ENCODE measurements around the gene KAT2A.
"Not testable (repeated sequence)": the region's sequence is repeated elsewhere in the genome, so short reads cannot be mapped to it uniquely, and the experiment has no call there.

Gene KAT2A

GRCh38 chr17:42120770-42121769 is at the start of gene KAT2A:
Gene KAT2A (minus strand): TSS chr17:42121367. CDS start chr17:42121304, 63 bp downstream.
- DNase-seq (ENCODE audit: low spot score), result peak; percentile 90

- no peak for DNase-seq (ENCODE audit: low spot score)
Measured at GRCh38 chr17:42169351-42169750, 48.2 kb upstream of the KAT2A start.

GRCh38 chr17:42167807-42168206 is 46.6 kb upstream of the KAT2A start:
- DNase-seq (ENCODE audit: low spot score), result no peak

- no peak for DNase-seq (ENCODE audit: low spot score)
Measured at GRCh38 chr17:42166196-42166763, 45.1 kb upstream of the KAT2A start.

- DNase-seq (ENCODE audit: low spot score), result no peak
Measured at GRCh38 chr17:42165751-42166150, 44.6 kb upstream of the KAT2A start.

GRCh38 chr17:42163696-42164407 is 42.7 kb upstream of the KAT2A start:
- DNase-seq (ENCODE audit: low spot score), result no peak

- DNase-seq (ENCODE audit: low spot score), result no peak
Measured at GRCh38 chr17:42163113-42163512, 41.9 kb upstream of the KAT2A start.

GRCh38 chr17:42160531-42160910 is 39.4 kb upstream of the KAT2A start:
- no peak for DNase-seq (ENCODE audit: low spot score)

- DNase-seq (ENCODE audit: low spot score), result no peak
Measured at GRCh38 chr17:42159796-42160530, 38.8 kb upstream of the KAT2A start.

- no peak for DNase-seq (ENCODE audit: low spot score)
Measured at GRCh38 chr17:42155614-42156045, 34.5 kb upstream of the KAT2A start.

- DNase-seq (ENCODE audit: low spot score), result no peak
Measured at GRCh38 chr17:42153919-42154742, 33.0 kb upstream of the KAT2A start.

- DNase-seq (ENCODE audit: low spot score), result no peak
Measured at GRCh38 chr17:42146911-42147607, 25.9 kb upstream of the KAT2A start.

- DNase-seq (ENCODE audit: low spot score), result not testable (repeated sequence)
Measured at GRCh38 chr17:42143138-42143537, 22.0 kb upstream of the KAT2A start.

- no peak for DNase-seq (ENCODE audit: low spot score)
Measured at GRCh38 chr17:42142371-42142896, 21.3 kb upstream of the KAT2A start.

GRCh38 chr17:42141382-42141781 is 20.2 kb upstream of the KAT2A start:
- no peak for DNase-seq (ENCODE audit: low spot score)

GRCh38 chr17:42140690-42141089 is 19.5 kb upstream of the KAT2A start:
- DNase-seq (ENCODE audit: low spot score), result not testable (repeated sequence)

- no peak for DNase-seq (ENCODE audit: low spot score)
Measured at GRCh38 chr17:42138749-42139492, 17.8 kb upstream of the KAT2A start.

GRCh38 chr17:42136654-42137051 is 15.5 kb upstream of the KAT2A start:
- DNase-seq (ENCODE audit: low spot score), result no peak

Measured in germinal center (tissue), 1 donor.